ENCODE results near the gene SLC5A2.

DNA sequence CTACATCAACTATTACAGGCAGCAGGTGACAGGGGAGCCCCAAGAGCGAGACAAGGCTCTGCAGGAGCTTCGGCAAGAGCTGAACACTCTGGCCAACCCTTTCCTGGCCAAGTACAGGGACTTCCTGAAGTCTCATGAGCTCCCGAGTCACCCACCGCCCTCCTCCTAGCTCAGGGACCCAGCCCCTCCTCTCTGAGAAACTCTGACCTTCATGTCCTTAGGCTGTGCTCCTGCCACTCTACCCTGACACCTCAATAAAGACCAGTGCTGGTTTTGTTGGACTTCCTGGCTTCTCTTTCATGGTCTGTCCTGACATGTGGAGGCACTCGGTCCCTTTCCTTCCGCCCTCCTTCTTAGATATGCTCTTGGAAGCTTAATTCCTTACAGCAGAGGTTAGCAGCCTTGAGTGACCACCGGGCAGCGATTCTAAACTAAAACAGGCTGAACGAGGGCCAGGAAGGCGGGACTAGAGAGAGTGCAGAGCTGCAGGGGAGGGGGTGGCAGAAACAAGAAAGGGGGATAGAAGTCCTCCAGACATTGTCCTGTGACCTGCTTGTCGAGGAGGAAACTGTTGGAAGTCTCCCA, 45.7 kb downstream of the SLC5A2 start:
- no peak for TF ChIP-seq CTCF (conservative IDR thresholded peaks at IDR 0.05; ENCODE audit: low read depth, low read length)
- no peak for TF ChIP-seq EZH2 (IDR thresholded peaks at IDR 0.05; ENCODE audit: low read length, unreplicated experiment)
